PFSK-1 (cell line): ENCODE data around the gene INPP5A.

Experiments
- FOXP2 ChIP-seq: optimal IDR thresholded peaks from 2 replicates; pipeline ENCODE3; 2011; ENCODE audit warnings: borderline replicate concordance, control low read depth, inconsistent platforms; ENCODE audit not compliant: insufficient read depth; ENCODE audit errors: extremely low read length, extremely low read depth
- POLR2AphosphoS5 ChIP-seq: IDR thresholded peaks from 2 replicates; pipeline ENCODE4 v1.6.1; 2012; ENCODE audit warnings: low read depth, mild to moderate bottlenecking, control low read depth, low read length, moderate library complexity

DNA sequence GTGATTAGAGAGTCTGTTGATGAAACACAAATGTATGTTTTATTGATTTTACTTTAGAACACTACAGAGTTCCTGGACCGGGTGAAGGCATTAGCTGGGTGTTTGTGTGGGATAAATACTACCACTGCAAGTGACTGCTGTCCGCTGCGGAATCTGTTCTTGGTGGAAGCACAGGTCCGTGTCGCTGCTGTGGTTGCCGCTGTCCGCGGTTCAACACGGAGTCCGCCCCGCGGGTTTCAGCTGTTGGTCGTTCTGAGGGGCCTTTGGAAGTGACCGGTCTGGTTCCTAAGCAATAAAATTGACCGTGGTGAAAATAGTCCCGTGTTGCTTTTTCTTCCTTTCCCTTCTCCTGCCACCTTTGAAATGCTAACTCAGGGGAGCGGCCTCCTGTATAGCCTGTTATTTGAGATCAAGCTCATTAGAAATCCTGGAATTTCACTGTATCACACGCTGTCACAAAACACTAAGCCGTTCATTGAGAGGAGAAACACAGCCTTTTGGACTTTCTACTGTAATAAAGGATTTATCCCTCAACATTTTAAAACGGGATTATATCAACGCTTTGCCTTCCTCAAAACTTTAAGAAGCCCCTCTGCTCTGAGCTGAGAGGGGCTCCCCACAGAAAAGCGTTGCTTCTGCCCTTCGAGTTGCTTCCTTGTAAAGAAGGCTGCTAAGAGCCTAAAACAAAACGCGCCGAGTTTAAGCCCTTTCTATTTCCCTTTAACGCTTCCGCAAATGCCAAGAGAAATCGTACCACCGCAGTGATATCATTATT lies 245.8 kb downstream of the INPP5A start:
- no peak for TF ChIP-seq FOXP2
- TF ChIP-seq POLR2AphosphoS5, result no peak
